HG03442 (cell line): Measurements from ENCODE around the gene TCP11X1.
"Not testable (repeated sequence)": the region's sequence is repeated elsewhere in the genome, so short reads cannot be mapped to it uniquely, and the experiment has no call there.

Source experiments
- ATAC-seq: cut with Tn5 transposase; IDR thresholded peaks from one replicate; pipeline ENCODE4 v1.9.1; 2021; ENCODE audit warnings: mild to moderate bottlenecking, moderate library complexity; ENCODE audit not compliant: unreplicated experiment

The TCP11X1 gene

DNA sequence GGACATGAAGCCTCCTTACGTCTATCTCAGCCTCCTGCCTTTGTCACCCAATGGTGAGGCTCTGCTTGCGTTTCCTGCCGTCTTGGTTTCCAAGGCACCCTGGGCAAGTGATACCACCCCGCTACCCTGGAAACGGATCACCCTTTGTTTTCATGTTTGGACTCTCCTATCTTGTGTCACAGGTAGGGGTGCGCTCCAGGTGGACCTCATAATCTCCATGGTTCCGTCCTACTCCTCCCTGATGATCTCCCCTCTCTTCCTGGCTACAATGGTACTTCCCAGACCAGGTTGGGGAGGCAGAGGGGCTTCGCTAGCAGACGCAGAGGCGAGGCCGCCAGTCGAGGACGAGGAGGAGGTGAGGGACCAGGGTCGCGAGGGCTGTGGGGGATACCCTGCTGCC is at the start of gene TCP11X1:
Gene TCP11X1, plus strand, starts transcription at position 316 of the 400 bp plus-strand sequence.
- ATAC-seq = not testable (repeated sequence)

DNA sequence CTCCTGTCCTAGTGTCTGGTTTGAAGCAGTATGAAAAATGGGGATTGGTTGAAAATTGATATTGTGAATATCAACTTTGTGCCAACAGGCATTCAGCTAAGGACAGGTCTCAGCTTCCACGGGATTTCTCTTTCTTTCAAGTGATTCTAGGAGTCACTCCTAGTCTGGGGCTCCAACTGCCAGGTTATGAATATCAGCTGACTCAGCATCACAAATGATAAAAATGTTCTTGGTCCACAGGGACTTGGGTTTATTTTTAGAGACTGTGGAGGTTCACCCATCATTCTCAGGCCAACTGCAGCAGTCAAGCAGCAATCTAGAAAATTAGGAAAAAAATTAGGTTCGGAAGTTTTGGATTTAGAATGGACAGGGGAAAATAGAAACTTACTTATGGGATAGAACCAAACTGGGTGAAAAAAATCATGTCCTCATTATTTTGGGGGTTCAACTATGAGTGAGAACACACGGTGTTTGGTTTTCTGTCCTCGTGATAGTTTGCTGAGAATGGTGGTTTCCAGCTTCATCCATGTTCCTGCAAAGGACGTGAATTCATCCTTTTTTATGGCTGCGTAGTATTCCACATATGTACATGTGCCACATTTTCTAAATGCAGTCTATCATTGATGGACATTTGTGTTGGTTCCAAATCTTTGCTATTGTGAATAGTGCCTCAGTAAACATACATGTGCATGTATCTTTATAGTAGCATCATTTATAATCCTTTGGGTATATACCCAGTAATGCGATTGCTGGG is 29.0 kb upstream of the TCP11X1 start:
- ATAC-seq = no peak

GRCh38 chrX:102207940-102208339 is 7.2 kb upstream of the TCP11X1 start:
- ATAC-seq = not testable (repeated sequence)

GRCh38 chrX:102216497-102216896 is 1.4 kb downstream of the TCP11X1 start:
- not testable (repeated sequence) for ATAC-seq

- ATAC-seq = not testable (repeated sequence)
These were observed 20.6 kb downstream of the TCP11X1 start for GRCh38 chrX:102235678-102236077.

DNA sequence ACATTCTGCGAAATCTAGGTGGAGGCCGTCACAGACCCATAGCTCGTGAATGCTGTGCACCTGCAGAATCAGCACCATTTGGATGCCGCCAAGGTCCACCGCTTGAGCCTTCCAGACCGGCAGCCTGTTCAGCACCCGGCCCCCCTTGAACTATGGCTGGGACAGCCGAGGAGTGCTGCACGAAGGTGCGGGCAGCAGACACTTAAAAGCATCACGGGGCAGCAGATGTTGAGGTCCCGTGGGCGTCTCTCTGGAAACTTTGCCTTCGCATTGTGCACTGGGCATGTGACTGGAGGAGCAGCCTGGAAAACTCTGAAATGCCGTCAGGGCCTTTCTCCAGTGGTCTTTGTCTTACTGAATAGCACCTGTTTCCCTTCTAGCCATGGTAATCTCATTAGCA is 25.2 kb downstream of the TCP11X1 start:
- not testable (repeated sequence) for ATAC-seq

GRCh38 chrX:102246893-102247292 is 31.8 kb downstream of the TCP11X1 start, which contains the start of gene NXF2:
Gene NXF2, plus strand, starts transcription at chrX:102247167. Its CDS starts 59,912 bp downstream, at chrX:102307079.
- not testable (repeated sequence) for ATAC-seq

GRCh38 chrX:102272231-102272630 is 57.1 kb downstream of the TCP11X1 start:
- ATAC-seq = not testable (repeated sequence)
